ENCODE data around the gene TANC1.
"Not testable (repeated sequence)": the region's sequence is repeated elsewhere in the genome, so short reads cannot be mapped to it uniquely, and the experiment has no call there.

Gene TANC1

DNA sequence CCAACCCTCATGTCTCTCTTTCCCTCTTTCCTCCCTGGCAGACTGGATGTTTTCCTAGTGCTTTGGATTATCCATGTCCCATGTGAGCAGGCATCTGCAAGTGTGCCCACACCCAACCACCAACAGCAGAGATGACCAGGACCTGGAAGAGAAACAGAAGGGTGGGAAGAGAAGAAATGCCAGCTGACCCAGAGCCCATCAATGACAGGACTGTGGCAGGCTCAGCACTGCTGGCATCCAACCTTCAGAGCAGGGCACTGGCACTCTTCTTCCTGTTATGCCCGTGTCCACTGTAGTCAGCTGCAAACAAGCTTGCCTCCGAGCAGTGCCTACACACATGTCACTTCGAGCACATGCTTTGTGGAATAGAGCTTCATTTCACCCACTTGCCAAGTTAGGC, 121.1 kb downstream of the TANC1 start:
- DNase-seq (ENCODE audit: low read depth): no peak

DNA sequence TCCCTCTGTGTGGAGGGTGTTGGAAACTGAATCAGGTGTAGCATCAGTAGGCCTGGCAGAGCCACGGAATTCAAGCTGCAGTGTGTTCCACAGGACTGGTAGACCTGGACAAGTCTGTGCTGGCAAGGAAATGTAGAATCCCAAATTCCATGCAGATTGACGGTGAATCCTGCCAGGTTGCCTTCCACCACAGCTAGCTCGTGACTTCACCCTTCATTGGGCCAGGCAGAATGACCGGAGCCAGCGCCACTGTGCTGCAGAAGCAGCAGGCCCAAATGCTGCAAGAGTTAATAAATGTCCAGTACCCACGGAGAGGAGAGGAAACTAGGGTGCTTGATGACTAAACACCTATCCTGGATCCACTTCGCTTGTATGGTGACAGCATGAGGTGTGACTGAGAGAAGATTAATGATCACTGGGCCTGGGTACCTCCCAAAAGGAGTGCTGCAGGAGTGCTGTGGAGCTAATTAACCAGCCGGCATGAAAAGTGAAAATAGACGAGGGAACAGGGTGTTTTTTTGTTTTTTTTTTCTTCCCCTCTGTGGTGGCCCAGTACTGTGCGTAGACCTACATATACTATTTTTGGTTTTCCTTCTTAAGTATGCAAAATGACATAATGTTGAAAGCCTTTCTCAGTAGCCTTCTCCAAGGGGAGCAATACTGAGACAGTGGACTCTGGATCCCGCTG, 122.2 kb downstream of the TANC1 start:
- no peak for DNase-seq (ENCODE audit: low read depth)

DNA sequence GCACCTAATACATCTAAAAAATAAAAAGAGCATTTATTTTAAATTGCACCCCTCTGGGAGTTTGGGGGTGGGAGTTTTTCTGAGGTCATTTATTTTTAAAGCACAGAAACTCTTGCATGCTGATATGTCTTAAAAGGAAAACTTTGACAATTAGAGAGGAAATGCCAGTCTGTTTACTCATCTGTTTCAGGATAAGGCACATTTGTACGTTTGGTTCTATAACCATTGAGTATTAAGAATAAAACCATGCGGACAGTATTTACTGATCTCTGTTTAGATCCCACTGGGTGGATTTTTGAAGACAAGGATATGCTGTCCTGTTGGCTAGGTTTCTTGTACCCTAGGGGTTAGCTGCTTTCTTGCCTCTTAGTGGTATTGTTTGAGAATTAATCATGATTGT, 122.9 kb downstream of the TANC1 start:
- no peak for DNase-seq (ENCODE audit: low read depth)

DNA sequence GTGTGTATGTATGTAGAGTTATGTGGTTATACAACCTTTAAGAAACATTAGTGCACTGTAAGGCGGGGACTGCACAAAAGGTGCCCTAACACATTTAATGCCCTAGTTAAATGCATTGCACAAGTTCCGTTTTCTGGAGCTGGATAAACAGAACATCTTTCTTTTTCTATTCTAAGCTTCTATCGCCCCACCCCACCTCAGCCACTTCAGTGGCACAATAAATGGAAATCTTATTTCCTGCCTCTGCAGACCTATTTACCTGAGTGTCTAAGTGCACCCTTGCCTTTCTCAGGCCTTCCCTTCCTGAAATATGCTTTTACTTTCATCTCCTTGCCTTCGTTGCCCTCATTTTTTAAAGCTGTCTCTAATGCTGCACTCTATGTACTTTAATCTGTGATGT, 123.5 kb downstream of the TANC1 start:
- no peak for DNase-seq (ENCODE audit: low read depth)

DNA sequence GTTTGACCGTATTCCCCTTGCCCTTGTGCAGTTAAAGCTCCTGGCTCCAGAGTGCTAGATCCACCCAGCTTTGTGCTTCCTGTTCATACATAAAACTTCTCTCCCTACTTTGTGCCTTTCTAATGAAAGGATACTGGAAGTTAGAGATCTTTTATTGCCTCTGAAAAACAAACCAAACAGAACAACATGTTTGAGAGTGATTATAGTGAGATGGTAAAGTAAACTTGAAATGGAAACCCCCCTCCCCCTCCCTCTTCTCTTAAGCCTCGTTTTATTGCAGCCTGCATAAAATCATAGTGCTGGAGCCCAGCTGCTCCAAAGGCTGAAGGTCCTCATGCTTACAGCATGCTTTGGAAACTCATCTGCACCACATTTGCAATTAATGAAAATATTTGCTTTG, 125.1 kb downstream of the TANC1 start:
- DNase-seq (ENCODE audit: low read depth): no peak

DNA sequence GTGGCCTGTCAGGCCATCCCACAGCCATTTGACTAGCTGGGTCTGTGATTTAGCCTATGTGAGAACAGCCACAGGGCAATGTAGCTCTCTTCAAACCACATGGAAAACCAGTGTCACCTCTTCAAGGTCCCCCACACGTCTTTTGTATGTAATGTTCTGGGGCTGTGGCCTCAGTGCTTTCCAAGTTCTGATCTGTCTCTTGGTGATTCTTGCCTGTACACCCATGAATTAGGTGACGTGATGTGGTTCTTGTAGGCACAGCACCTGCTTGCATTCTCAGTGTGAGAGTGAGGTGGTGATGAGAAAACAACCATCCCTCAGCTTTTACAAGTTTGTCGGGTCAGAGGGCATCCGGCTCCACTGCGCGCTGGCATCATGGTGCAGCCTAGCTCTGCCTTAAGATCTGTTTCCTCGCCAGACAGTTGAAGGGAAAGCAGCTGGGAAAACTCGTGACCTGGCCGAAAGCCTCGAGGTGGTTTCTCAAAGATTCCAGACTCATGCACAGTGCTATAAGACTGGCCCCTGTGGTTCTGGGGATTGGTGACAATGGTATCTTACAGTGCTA, 125.8 kb downstream of the TANC1 start:
- no peak for DNase-seq (ENCODE audit: low read depth)

DNA sequence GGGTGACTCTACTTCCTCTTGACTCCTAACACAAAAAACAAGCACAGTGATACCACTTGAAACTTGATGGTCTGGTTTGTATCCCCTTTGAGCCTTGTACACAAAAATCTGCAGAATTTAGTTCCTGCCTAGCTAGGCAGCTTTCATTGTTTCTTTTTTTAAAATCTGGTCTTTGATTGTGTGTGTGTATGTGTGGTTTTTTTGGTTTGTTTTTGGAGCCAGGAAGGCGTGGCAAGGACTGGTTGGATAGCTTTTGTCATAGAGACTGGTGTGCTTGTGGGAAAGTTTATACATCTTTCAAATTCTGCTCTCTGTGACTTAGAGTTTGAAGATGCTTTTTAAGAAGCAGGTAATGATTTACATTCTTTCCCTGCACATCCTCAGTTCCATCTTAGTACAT, 127.4 kb downstream of the TANC1 start:
- DNase-seq (ENCODE audit: low read depth): no peak

DNA sequence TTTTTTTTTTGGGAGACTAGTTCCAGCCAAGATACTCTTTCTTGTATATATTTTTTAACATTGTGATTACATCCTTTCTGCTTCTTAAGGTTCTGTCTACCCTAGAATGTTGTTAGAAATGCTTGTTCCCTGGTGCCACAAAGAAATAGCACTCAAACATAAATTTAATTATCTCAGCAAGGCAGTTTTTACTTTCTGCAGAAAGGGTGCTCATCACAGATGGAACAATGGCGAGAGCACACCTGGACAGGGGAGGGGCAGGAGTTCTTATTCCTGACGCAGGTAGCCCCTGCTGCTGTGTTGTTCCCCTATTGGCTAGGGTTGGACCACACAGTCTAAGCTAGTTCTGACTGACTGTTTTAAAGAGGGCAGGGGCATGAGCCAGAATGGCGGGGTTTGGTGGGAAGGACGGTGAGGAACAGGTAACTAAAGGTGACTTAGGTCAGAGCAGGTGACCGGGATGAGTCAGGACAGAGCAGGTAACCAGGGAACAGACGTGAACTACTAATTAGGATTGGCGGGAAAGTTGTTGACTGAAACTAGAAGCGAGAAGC, 127.9 kb downstream of the TANC1 start:
- DNase-seq (ENCODE audit: low read depth): not testable (repeated sequence)

DNA sequence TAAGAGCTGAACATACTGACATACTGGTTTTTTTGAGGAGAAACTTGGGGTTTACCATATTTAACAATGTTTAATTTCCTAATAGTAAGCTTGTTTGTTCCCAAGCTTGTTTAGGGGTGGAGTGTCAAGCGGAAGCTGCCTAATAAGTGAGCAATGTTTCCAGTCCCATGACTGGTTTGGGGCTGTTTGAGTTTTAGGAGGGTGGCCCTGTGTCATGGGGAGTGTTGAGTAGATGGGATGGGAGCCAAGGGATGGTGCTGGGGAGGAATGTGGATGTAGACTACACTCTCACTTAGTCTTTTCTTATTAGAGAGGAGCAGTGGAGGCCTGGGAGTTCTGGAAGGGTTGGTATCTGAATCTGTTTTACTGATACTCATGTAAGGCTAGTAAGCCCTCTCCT, 128.5 kb downstream of the TANC1 start:
- no peak for DNase-seq (ENCODE audit: low read depth)

DNA sequence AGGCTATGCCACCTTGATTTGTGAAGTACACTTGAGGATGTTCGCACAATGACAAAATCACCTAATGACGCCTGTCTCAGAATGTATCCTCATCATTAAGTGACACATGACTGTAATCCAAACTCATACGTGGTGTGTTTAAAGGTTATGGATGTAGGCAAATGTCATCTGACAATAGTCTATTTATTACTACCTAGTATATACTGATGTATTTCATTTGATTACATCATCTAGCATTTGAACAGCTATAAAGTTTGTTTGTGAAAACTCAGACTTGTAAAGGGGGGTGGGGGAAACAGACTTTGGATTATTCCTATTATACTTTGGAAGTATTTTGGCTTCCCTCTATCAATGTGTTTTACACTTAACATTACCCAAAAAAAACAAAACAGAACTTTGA, 129.9 kb downstream of the TANC1 start:
- DNase-seq (ENCODE audit: low read depth): no peak

DNA sequence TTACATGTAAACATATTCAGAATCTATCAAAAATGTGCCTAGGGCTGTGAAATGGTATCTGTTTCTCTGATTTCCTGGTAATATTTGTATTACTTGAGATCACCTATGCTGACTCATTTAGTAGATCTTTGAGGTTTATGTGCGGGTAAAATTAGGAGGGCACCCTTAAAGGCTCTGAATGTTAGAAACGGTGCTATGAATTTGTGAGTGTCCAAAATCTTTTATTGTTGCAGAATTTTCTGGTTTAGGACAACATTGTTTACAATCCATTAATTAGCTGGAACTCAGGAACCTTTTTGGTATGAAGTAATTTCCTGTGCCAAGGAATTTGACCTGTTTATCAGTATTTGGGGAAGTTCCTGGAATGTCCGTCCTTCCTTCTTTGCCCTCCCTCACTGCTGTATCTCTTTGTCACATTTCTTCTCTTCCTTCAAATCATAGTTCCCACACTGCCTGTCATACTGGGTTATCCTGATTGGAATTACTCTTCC, 130.5 kb downstream of the TANC1 start:
- no peak for DNase-seq (ENCODE audit: low read depth)

DNA sequence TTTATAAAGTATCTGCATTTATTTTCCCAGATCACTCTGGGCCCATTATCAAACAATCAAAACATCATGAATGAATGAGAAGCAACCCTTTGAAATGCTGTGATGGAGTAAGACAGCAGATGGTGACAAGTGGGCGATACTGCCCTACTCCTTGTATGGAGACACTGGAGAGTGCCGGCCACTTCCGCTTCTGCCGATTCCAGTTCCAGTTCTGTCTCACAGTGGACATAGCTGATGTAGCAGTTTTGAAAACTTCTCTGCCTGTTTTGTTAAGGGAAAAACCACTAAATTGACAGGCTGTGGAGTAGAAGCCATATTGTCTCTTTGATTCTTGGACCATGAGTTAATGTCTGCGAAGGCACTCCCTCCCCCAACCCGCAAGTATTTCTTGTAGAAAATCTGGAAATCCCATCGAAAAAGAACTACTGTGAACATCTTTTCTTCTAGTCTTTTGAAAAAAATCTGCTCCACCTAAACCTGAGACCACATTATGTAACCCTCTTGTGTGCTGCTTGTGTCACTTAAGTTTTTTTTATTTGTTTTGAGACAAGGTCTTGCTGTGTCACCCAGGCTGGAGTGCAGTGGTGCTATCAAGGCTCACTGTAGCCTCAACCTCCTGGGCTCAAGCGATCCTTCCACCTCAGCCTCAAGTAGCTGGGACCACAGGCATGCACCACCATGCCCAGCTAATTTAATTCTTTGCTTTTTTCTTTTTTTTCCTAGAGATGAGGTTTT, 133.5 kb downstream of the TANC1 start:
- DNase-seq (ENCODE audit: low read depth): no peak

DNA sequence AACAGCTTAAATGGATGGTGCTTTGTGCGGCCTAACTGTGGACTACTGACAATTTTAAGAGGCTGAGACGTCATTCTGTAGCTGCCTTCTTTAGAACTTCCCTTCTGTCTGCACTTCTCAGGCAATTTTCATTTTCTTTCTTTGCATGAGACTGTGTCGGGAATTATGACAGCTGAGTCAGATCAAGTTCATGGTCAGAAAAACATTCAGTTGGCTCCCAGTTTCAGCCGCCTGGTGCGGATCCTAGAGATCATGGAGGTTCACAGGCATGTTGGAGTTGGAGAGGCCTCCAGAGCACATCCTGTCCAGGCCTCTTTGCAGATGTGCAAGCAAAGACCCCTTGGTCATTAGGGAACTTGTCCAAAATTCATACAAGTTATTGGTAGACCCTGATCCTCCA, 135.0 kb downstream of the TANC1 start:
- DNase-seq (ENCODE audit: low read depth): no peak

DNA sequence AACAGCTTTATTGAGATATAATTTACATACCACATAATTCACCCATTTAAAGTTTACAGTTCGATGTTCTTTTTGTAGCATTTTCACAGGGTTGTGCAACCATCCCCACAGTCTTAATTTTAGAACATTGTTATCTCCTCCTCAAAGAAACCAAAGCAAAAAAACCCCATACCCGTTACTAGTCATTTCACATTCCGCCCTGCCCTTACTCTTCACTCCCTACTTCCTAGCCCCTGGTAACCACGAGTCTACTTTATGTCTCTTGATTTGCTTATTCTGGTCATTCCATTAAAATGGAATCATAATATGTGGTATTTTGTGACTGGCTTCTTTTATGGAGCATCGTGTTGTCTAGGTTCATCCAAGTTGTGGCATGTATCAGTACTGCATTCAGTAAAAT, 137.7 kb downstream of the TANC1 start:
- DNase-seq (ENCODE audit: low read depth): no peak

DNA sequence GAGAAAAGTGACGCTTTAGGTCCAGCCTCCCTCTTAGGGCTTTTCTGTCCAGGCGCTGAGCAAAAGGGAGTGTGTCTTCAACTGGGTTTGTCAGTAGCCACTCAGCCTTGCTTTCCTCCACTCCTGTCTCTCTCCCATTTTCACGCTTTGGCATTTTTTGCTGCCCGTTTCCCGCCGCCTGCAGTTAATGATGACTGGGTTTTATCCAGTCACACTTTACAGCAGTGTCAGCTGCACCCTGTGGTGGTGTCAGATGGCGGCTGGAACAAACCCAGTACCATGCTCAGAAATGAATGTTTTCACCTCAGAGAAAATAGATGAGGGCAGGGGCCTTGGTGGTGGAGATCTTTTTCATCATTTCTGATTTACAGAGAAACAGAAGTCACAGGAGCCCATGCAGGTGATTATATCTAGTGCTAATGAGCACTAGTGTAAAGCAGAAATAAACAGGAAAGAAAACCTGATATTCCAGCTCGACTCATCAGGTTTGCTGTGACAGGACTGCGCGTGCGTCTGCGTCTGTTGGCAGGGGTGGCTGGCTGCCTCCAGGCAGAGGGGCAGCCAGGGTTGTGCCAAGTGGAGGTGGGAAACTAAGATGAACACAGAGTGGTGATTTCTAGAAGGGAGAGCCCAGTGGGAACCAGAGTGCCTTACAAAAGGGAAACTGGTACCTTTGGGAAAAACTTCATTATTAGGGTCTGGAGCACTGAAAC, 139.9 kb downstream of the TANC1 start:
- no peak for DNase-seq (ENCODE audit: low read depth)

DNA sequence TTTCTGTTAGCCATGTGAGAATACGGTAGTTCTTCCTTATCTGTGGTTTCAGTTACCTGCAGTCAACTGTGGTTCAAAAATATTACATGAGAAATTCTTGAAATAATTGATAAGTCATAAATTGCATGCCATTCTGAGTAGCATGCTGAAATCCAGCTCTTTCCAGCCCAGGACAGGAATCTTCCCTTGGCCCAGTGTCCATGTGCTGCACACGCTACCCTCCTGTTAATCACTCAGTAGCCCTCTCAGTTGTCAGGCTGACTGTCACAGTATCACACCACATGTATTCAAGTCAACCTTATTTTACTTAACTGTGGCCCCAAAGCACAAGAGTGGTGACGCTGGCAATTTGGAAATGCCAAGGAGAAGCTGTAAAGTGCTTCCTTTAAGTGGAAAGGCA, 141.1 kb downstream of the TANC1 start:
- no peak for DNase-seq (ENCODE audit: low read depth)

DNA sequence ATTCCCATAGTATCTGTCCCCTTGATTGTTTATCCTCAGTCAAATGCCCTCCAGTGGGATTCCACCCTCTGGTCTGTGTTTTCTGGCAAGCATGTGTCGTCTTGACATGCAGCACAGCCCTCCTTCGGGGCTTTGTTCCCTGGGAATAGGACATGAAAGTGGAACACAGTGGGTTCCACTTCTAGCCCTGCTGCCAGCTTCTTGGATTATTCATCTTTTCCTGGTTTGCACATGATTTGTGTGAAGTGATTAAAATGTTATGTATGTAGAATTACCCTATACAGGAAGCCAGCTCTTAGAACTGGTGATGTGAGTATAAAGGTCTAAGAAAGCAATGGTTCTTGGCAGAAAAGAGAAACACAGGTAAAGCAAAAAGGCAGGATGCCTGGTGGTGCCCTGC, 142.3 kb downstream of the TANC1 start:
- no peak for DNase-seq (ENCODE audit: low read depth)

DNA sequence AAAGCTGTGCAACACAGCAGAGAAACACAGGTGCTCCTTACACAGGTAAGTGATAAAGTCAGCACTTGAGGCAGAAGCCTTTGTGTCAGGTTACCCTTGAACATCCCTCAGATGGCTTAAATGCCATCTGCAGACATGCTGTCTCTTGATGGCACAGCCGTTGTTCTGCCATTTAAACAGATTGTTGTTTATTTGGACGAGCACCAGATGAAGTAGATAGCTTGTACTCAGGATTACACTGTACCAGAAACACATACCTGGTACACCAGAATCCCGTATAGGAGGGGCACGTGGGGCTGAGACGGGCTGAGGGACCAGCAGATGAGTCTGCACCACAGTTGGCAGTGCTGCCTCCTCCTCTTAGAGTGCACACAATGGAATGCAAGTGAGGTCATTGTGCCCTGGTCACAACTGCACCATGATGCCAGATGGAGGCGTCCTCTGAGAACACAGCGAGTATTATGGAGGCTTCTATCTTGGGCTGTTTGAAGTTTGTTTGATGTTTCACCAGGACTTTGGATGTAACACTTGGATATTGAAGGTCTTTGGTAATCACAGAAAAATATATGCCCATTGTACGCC, 143.0 kb downstream of the TANC1 start:
- no peak for DNase-seq (ENCODE audit: low read depth)

DNA sequence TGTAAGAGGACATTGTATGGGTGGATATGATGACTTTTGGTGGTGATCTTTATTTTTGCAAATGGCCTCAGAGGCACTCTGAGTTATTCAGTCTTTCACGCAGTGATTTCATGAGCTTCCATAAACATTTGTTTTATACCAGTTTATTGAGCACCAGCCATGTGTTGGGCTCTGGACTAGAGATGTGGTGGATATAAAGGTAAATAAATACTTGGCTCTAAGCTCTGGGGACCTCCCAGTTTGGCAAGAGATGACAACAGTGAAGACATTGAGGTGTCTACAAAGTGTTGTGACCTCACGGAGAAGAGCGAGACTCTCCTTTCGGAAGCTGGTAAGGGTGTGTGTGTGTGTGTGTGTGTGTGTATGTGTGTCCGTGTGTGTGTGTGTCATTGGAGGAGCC, 146.4 kb downstream of the TANC1 start:
- DNase-seq (ENCODE audit: low read depth): no peak

DNA sequence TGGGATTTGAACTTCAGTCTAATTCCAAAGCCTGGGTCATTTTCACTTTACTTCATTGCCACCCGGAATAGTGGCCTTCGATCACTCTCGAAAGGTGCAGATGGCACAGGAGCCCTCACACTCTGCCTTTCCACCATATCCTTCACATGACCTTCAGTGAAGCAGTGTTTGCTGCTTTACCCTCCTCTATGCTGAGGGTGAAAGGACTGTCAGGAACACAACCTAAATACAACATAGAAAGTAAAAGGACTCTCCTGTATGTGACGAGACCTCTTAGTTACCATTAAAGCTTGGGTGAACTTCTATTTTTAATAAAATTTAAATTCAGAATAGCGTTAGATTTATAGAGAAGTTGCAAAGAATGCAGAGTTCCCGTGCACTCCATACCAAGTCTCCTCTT, 148.5 kb downstream of the TANC1 start:
- DNase-seq (ENCODE audit: low read depth): no peak

DNA sequence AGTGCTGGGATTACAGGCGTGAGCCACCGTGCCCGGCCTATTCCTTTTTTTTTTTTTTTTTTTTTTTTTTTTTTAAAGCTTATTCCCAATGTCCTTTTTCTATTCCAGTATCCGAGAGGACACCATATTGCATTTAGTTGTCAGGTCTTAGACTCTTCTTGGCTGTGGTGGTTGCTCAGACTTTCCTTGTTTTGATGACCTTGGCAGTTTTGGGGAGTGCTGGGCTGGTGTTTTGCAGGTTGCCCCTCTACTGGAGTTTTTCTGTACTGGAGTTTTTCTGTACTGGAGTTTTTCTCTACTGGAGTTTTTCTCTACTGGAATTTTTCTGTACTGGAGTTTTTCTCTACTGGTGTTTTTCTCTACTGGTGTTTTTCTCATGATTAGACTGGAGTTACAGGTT, 149.2 kb downstream of the TANC1 start:
- DNase-seq (ENCODE audit: low read depth): no peak

All from T-helper 22 cell (primary cell).